GM10266 (cell line): ENCODE data around the gene LHFPL6.

Experiments
- DNase-seq: peaks from one replicate; pipeline ENCODE4 v3.0.0; 2012; ENCODE audit errors: extremely low spot score
- CTCF ChIP-seq: IDR thresholded peaks from 2 replicates; pipeline ENCODE4 v1.5.1; 2012; ENCODE audit warnings: mild to moderate bottlenecking, low read depth; ENCODE audit not compliant: control insufficient read depth, insufficient read depth; ENCODE audit errors: missing control alignments

LHFPL6 gene

GRCh38 chr13:39530916-39531315 is 72.1 kb downstream of the LHFPL6 start:
- no peak for DNase-seq
- no peak for TF ChIP-seq CTCF

GRCh38 chr13:39528661-39528980 is 74.4 kb downstream of the LHFPL6 start:
- no peak for TF ChIP-seq CTCF
- no peak for DNase-seq

GRCh38 chr13:39527961-39528660 is 74.9 kb downstream of the LHFPL6 start:
- no peak for TF ChIP-seq CTCF
- DNase-seq: no peak

- no peak for DNase-seq
- no peak for TF ChIP-seq CTCF
Measured at GRCh38 chr13:39527301-39527700, 75.7 kb downstream of the LHFPL6 start.

GRCh38 chr13:39526499-39526898 is 76.5 kb downstream of the LHFPL6 start:
- no peak for TF ChIP-seq CTCF

GRCh38 chr13:39525506-39525905 is 77.5 kb downstream of the LHFPL6 start:
- DNase-seq: no peak
- no peak for TF ChIP-seq CTCF

More at GRCh38 chr13:39526499-39526898, 76.5 kb downstream of the LHFPL6 start:
- DNase-seq: no peak

- no peak for TF ChIP-seq CTCF
- DNase-seq: no peak
Measured at GRCh38 chr13:39524795-39525194, 78.2 kb downstream of the LHFPL6 start.
